ENCODE data around the gene SRSF3.

SRSF3 gene

GRCh38 chr6:36621371-36621855 is 27.3 kb downstream of the SRSF3 start:
- Histone ChIP-seq H3K4me1 (ENCODE audit: control insufficient read depth, insufficient read depth, low read length) (peaks cover 51% of the 10 kb centered on the region), H3K36me3 (ENCODE audit: control insufficient read depth, insufficient read depth, low read length) (no peaks in the 10 kb centered on the region), H3K27me3 (ENCODE audit: control insufficient read depth, insufficient read depth, low read length) (no peaks in the 10 kb centered on the region), H3K4me3 (ENCODE audit: low read length) (no peak overlapping the region), H3K9me3 (ENCODE audit: control insufficient read depth, low read length) (no peaks in the 10 kb centered on the region), H3K9ac (ENCODE audit: low read length) (no peak overlapping the region)

- no peaks in the 10 kb centered on the region for H3K27me3 ChIP-seq (ENCODE audit: control insufficient read depth, insufficient read depth, low read length)
- no peaks in the 10 kb centered on the region for H3K9me3 ChIP-seq (ENCODE audit: control insufficient read depth, low read length)
- H3K4me1 ChIP-seq (ENCODE audit: control insufficient read depth, insufficient read depth, low read length) = peaks cover 44% of the 10 kb centered on the region
- H3K36me3 ChIP-seq (ENCODE audit: control insufficient read depth, insufficient read depth, low read length) = no peaks in the 10 kb centered on the region
- H3K4me3 ChIP-seq (ENCODE audit: low read length) = no peak overlapping the region
- H3K9ac ChIP-seq (ENCODE audit: low read length) = no peak overlapping the region
These were observed 28.9 kb downstream of the SRSF3 start for GRCh38 chr6:36622901-36623546.

GRCh38 chr6:36623547-36624459 is 29.6 kb downstream of the SRSF3 start:
- Histone ChIP-seq H3K27me3 (ENCODE audit: control insufficient read depth, insufficient read depth, low read length) (no peaks in the 10 kb centered on the region), H3K4me1 (ENCODE audit: control insufficient read depth, insufficient read depth, low read length) (peaks cover 36% of the 10 kb centered on the region), H3K9ac (ENCODE audit: low read length) (no peak overlapping the region), H3K4me3 (ENCODE audit: low read length) (no peak overlapping the region), H3K36me3 (ENCODE audit: control insufficient read depth, insufficient read depth, low read length) (no peaks in the 10 kb centered on the region), H3K9me3 (ENCODE audit: control insufficient read depth, low read length) (no peaks in the 10 kb centered on the region)

- Histone ChIP-seq H3K4me1 (ENCODE audit: control insufficient read depth, insufficient read depth, low read length) (peaks cover 34% of the 10 kb centered on the region), H3K4me3 (ENCODE audit: low read length) (no peak overlapping the region), H3K27me3 (ENCODE audit: control insufficient read depth, insufficient read depth, low read length) (no peaks in the 10 kb centered on the region), H3K36me3 (ENCODE audit: control insufficient read depth, insufficient read depth, low read length) (no peaks in the 10 kb centered on the region), H3K9ac (ENCODE audit: low read length) (no peak overlapping the region), H3K9me3 (ENCODE audit: control insufficient read depth, low read length) (no peaks in the 10 kb centered on the region)
These were observed 30.4 kb downstream of the SRSF3 start for GRCh38 chr6:36624461-36625157.

- H3K4me3 ChIP-seq (ENCODE audit: low read length) = no peak overlapping the region
- H3K9me3 ChIP-seq (ENCODE audit: control insufficient read depth, low read length) = no peaks in the 10 kb centered on the region
- H3K9ac ChIP-seq (ENCODE audit: low read length) = no peak overlapping the region
- no peaks in the 10 kb centered on the region for H3K27me3 ChIP-seq (ENCODE audit: control insufficient read depth, insufficient read depth, low read length)
- H3K36me3 ChIP-seq (ENCODE audit: control insufficient read depth, insufficient read depth, low read length) = no peaks in the 10 kb centered on the region
- H3K4me1 ChIP-seq (ENCODE audit: control insufficient read depth, insufficient read depth, low read length) = peaks cover 34% of the 10 kb centered on the region
These were observed 31.2 kb downstream of the SRSF3 start for GRCh38 chr6:36625158-36625919.

GRCh38 chr6:36626636-36627035 is 32.5 kb downstream of the SRSF3 start:
- Histone ChIP-seq H3K4me3 (ENCODE audit: low read length) (no peak overlapping the region), H3K4me1 (ENCODE audit: control insufficient read depth, insufficient read depth, low read length) (peaks cover 34% of the 10 kb centered on the region)

GRCh38 chr6:36627141-36627540 is 33.0 kb downstream of the SRSF3 start:
- peaks cover 34% of the 10 kb centered on the region for H3K4me1 ChIP-seq (ENCODE audit: control insufficient read depth, insufficient read depth, low read length)
- no peaks in the 10 kb centered on the region for H3K27me3 ChIP-seq (ENCODE audit: control insufficient read depth, insufficient read depth, low read length)
- H3K9me3 ChIP-seq (ENCODE audit: control insufficient read depth, low read length) = no peaks in the 10 kb centered on the region
- H3K36me3 ChIP-seq (ENCODE audit: control insufficient read depth, insufficient read depth, low read length) = no peaks in the 10 kb centered on the region
- H3K4me3 ChIP-seq (ENCODE audit: low read length) = no peak overlapping the region
- peak overlapping the region; percentile 43 for H3K9ac ChIP-seq (ENCODE audit: low read length)

More at GRCh38 chr6:36626636-36627035, 32.5 kb downstream of the SRSF3 start:
- Histone ChIP-seq H3K36me3 (ENCODE audit: control insufficient read depth, insufficient read depth, low read length) (no peaks in the 10 kb centered on the region), H3K9me3 (ENCODE audit: control insufficient read depth, low read length) (no peaks in the 10 kb centered on the region), H3K27me3 (ENCODE audit: control insufficient read depth, insufficient read depth, low read length) (no peaks in the 10 kb centered on the region), H3K9ac (ENCODE audit: low read length) (peak overlapping the region; percentile 8)

- H3K27me3 ChIP-seq (ENCODE audit: control insufficient read depth, insufficient read depth, low read length) = no peaks in the 10 kb centered on the region
- H3K36me3 ChIP-seq (ENCODE audit: control insufficient read depth, insufficient read depth, low read length) = no peaks in the 10 kb centered on the region
- H3K4me3 ChIP-seq (ENCODE audit: low read length) = no peak overlapping the region
- no peaks in the 10 kb centered on the region for H3K9me3 ChIP-seq (ENCODE audit: control insufficient read depth, low read length)
- peak overlapping the region; percentile 43 for H3K9ac ChIP-seq (ENCODE audit: low read length)
- H3K4me1 ChIP-seq (ENCODE audit: control insufficient read depth, insufficient read depth, low read length) = peaks cover 34% of the 10 kb centered on the region
These were observed 33.7 kb downstream of the SRSF3 start for GRCh38 chr6:36627801-36628246.

GRCh38 chr6:36629784-36630183 is 35.6 kb downstream of the SRSF3 start:
- no peaks in the 10 kb centered on the region for H3K9me3 ChIP-seq (ENCODE audit: control insufficient read depth, low read length)
- no peak overlapping the region for H3K9ac ChIP-seq (ENCODE audit: low read length)
- H3K4me1 ChIP-seq (ENCODE audit: control insufficient read depth, insufficient read depth, low read length) = peaks cover 32% of the 10 kb centered on the region
- no peak overlapping the region for H3K4me3 ChIP-seq (ENCODE audit: low read length)
- no peaks in the 10 kb centered on the region for H3K36me3 ChIP-seq (ENCODE audit: control insufficient read depth, insufficient read depth, low read length)
- H3K27me3 ChIP-seq (ENCODE audit: control insufficient read depth, insufficient read depth, low read length) = no peaks in the 10 kb centered on the region

- H3K27me3 ChIP-seq (ENCODE audit: control insufficient read depth, insufficient read depth, low read length) = peaks cover 1% of the 10 kb centered on the region
- H3K9me3 ChIP-seq (ENCODE audit: control insufficient read depth, low read length) = no peaks in the 10 kb centered on the region
- no peaks in the 10 kb centered on the region for H3K36me3 ChIP-seq (ENCODE audit: control insufficient read depth, insufficient read depth, low read length)
- H3K4me3 ChIP-seq (ENCODE audit: low read length) = no peak overlapping the region
- H3K4me1 ChIP-seq (ENCODE audit: control insufficient read depth, insufficient read depth, low read length) = peaks cover 33% of the 10 kb centered on the region
- no peak overlapping the region for H3K9ac ChIP-seq (ENCODE audit: low read length)
These were observed 37.3 kb downstream of the SRSF3 start for GRCh38 chr6:36631326-36632011.

GRCh38 chr6:36633370-36633769 is 39.2 kb downstream of the SRSF3 start:
- Histone ChIP-seq H3K4me1 (ENCODE audit: control insufficient read depth, insufficient read depth, low read length) (peaks cover 25% of the 10 kb centered on the region), H3K9me3 (ENCODE audit: control insufficient read depth, low read length) (no peaks in the 10 kb centered on the region), H3K27me3 (ENCODE audit: control insufficient read depth, insufficient read depth, low read length) (peaks cover 7% of the 10 kb centered on the region), H3K36me3 (ENCODE audit: control insufficient read depth, insufficient read depth, low read length) (no peaks in the 10 kb centered on the region), H3K9ac (ENCODE audit: low read length) (no peak overlapping the region), H3K4me3 (ENCODE audit: low read length) (no peak overlapping the region)

Measured in mucosa of stomach (tissue), 1 donor.